Activated CD4-positive, CD25-positive, alpha-beta regulatory T cell (primary cell): ENCODE results near the gene CALML6.
A peak's percentile ranks its signal among the peaks of the same experiment; 100 is the strongest.

ENCODE experiments used
- DNase-seq, 4 experiments: peaks; one replicate each; lab custom pipeline; 2025; lab: John Stamatoyannopoulos, UW

CALML6 gene

GRCh38 chr1:1942753-1943656, 27.9 kb downstream of the CALML6 start:
- DNase-seq = no peak

- DNase-seq = peak; percentile 31 to 49 (median 42)
Observed at GRCh38 chr1:1943834-1944570, 28.9 kb downstream of the CALML6 start.

GRCh38 chr1:1945782-1946393, 30.8 kb downstream of the CALML6 start:
- no peak for DNase-seq

- no peak for DNase-seq
Observed at GRCh38 chr1:1946540-1946939, 31.5 kb downstream of the CALML6 start.

GRCh38 chr1:1947493-1947892, 32.4 kb downstream of the CALML6 start:
- no peak for DNase-seq

- no peak for DNase-seq
Observed at GRCh38 chr1:1948783-1949182, 33.7 kb downstream of the CALML6 start.

- DNase-seq = no peak
Observed at GRCh38 chr1:1950940-1951339, 35.9 kb downstream of the CALML6 start.

GRCh38 chr1:1954015-1954414, 39.0 kb downstream of the CALML6 start:
- DNase-seq = no peak

- DNase-seq = no peak
Observed at GRCh38 chr1:1954831-1955441, 39.9 kb downstream of the CALML6 start.

GRCh38 chr1:1955621-1956094, 40.6 kb downstream of the CALML6 start:
- DNase-seq = no peak

GRCh38 chr1:1956101-1956500, 41.0 kb downstream of the CALML6 start:
- DNase-seq = no peak

GRCh38 chr1:1956586-1957532, 41.8 kb downstream of the CALML6 start:
- no peak for DNase-seq

GRCh38 chr1:1957533-1957961, 42.5 kb downstream of the CALML6 start:
- DNase-seq = no peak

- no peak for DNase-seq
Observed at GRCh38 chr1:1958071-1958541, 43.0 kb downstream of the CALML6 start.

GRCh38 chr1:1959459-1959839, 44.4 kb downstream of the CALML6 start:
- DNase-seq = no peak

- peak in 3 of 4 experiments; percentile 13 to 32 (median 31) for DNase-seq
Observed at GRCh38 chr1:1959840-1960479, 44.9 kb downstream of the CALML6 start.

- no peak for DNase-seq
Observed at GRCh38 chr1:1960480-1961196, 45.6 kb downstream of the CALML6 start.

- no peak for DNase-seq
Observed at GRCh38 chr1:1962752-1963151, 47.7 kb downstream of the CALML6 start.

- no peak for DNase-seq
Observed at GRCh38 chr1:1963570-1963969, 48.5 kb downstream of the CALML6 start.

- no peak for DNase-seq
Observed at GRCh38 chr1:1964811-1965210, 49.8 kb downstream of the CALML6 start.
